GM23338 (cell line): ENCODE data around the gene SLC25A13. TPM values are rescaled to one million over a fixed set of nuclear protein-coding genes. Genes with fewer than 3 reads are reported as not detected.
"Not testable (repeated sequence)": the region's sequence is repeated elsewhere in the genome, so short reads cannot be mapped to it uniquely, and the experiment has no call there.

ENCODE experiments used
- ATAC-seq: fragments of 200-7000 bp; cut with Tn5 transposase; 3 replicates; pipeline ENCODE4 v1.9.1; 2020
- DNase-seq: peaks from one replicate; pipeline ENCODE4 v3.0.0-alpha.2; 2015; ENCODE audit warnings: low spot score
- H2AFZ ChIP-seq: fragments of 200-600 bp; sonication (generic); 2 replicates; pipeline ENCODE4 v1.8.0; 2016; ENCODE audit warnings: antibody characterized with exemption, mild to moderate bottlenecking, moderate library complexity
- H3F3A ChIP-seq: fragments of 200-600 bp; sonication (generic); replicated peaks from 2 replicates; pipeline ENCODE4 v1.8.0; 2017; ENCODE audit warnings: antibody characterized with exemption, mixed run types, low read depth
- H3K27ac ChIP-seq: fragments of 200-600 bp; sonication (generic); 2 replicates; pipeline ENCODE4 v1.6.1; 2016; ENCODE audit warnings: low read depth
- H3K27me3 ChIP-seq: fragments of 200-600 bp; sonication (generic); 2 replicates; pipeline ENCODE4 v1.8.0; 2016; ENCODE audit warnings: mild to moderate bottlenecking, mixed run types, moderate library complexity; ENCODE audit not compliant: insufficient read depth
- H3K36me3 ChIP-seq: fragments of 200-600 bp; sonication (generic); 2 replicates; pipeline ENCODE4 v1.8.0; 2016; ENCODE audit warnings: mild to moderate bottlenecking; ENCODE audit not compliant: insufficient read depth
- H3K4me1 ChIP-seq: fragments of 200-600 bp; sonication (generic); 2 replicates; pipeline ENCODE4 v1.8.0; 2016; ENCODE audit warnings: mild to moderate bottlenecking, moderate library complexity; ENCODE audit not compliant: insufficient read depth
- H3K4me2 ChIP-seq: fragments of 200-600 bp; sonication (generic); 2 replicates; pipeline ENCODE4 v1.7.1; 2017; ENCODE audit warnings: mixed run types
- H3K4me3 ChIP-seq: fragments of 200-600 bp; sonication (generic); 2 replicates; pipeline ENCODE4 v1.6.1; 2016; ENCODE audit warnings: mixed run types
- H3K79me2 ChIP-seq: fragments of 200-600 bp; sonication (generic); replicated peaks from 2 replicates; pipeline ENCODE4 v1.8.0; 2017; ENCODE audit warnings: mild to moderate bottlenecking; ENCODE audit not compliant: insufficient read depth
- H3K9me2 ChIP-seq: fragments of 200-600 bp; sonication (generic); 2 replicates; pipeline ENCODE4 v1.8.0; 2017; ENCODE audit not compliant: insufficient read depth
- H4K20me1 ChIP-seq: fragments of 200-600 bp; sonication (generic); replicated peaks from 2 replicates; pipeline ENCODE4 v1.8.0; 2017; ENCODE audit warnings: mild to moderate bottlenecking; ENCODE audit not compliant: insufficient read depth
- H3K27ac Mint-ChIP-seq: 2 replicates; pipeline ENCODE4 v1.8.0; 2020; ENCODE audit warnings: inconsistent platforms, mild to moderate bottlenecking, moderate library complexity, mixed read lengths
- H3K27me3 Mint-ChIP-seq: 3 replicates; pipeline ENCODE4 v1.8.0; 2022; ENCODE audit warnings: low read depth, mild to moderate bottlenecking, moderate library complexity, mixed read lengths, inconsistent platforms; ENCODE audit not compliant: insufficient read depth, poor library complexity
- H3K36me3 Mint-ChIP-seq: 3 replicates; pipeline ENCODE4 v1.8.0; 2021; ENCODE audit warnings: low read depth, mild to moderate bottlenecking, inconsistent platforms, moderate library complexity, mixed read lengths
- H3K4me1 Mint-ChIP-seq: 3 replicates; pipeline ENCODE4 v1.8.0; 2020; ENCODE audit warnings: mild to moderate bottlenecking, inconsistent platforms, mixed read lengths
- H3K4me3 Mint-ChIP-seq: 3 replicates; pipeline ENCODE4 v1.8.0; 2021; ENCODE audit warnings: moderate library complexity, mild to moderate bottlenecking, inconsistent platforms, mixed read lengths
- H3K9me3 Mint-ChIP-seq: 3 replicates; pipeline ENCODE4 v1.8.0; 2020; ENCODE audit warnings: moderate library complexity, mild to moderate bottlenecking, inconsistent platforms, mixed read lengths
- EZH2phosphoT487 ChIP-seq: fragments of 200-600 bp; sonication (generic); IDR thresholded peaks from one replicate; pipeline ENCODE4 v1.8.1; 2018; ENCODE audit warnings: antibody characterized with exemption; ENCODE audit not compliant: unreplicated experiment
- NANOG ChIP-seq: IDR thresholded peaks from 2 replicates; pipeline ENCODE4 v1.6.1; 2016; ENCODE audit warnings: antibody characterized with exemption, borderline replicate concordance
- POLR2AphosphoS5 ChIP-seq: IDR thresholded peaks from 2 replicates; pipeline ENCODE4 v1.6.1; 2016; ENCODE audit warnings: antibody characterized with exemption, low read depth
- ZNF331 ChIP-seq: fragments of 250-450 bp; sonication (Bioruptor Pico); IDR thresholded peaks from 2 replicates; pipeline ENCODE4 v1.5.0; 2020; ENCODE audit warnings: low read depth, mild to moderate bottlenecking, moderate library complexity
- polyA plus RNA-seq: library from polyadenylated mRNA; unstranded; fragments of >200 nt; fragmentation: Nextera tagmentation; extraction: Ambion mirVana; gene quantifications from 2 replicates; pipeline ENCODE4 v1.2.1, GENCODE V29; 2016
- total RNA-seq: library from RNA; depleted of rRNA; stranded (reverse); fragments of >200 nt; shearing (Covaris generic); gene quantifications from 2 replicates; pipeline ENCODE4 v1.2.3, GENCODE V29; 2014
- TF ChIP-seq, protein P1 (sequence below): IDR thresholded peaks from one replicate; pipeline ENCODE4 v1.6.1; 2018; ENCODE audit warnings: antibody characterized with exemption; ENCODE audit not compliant: unreplicated experiment
- TF ChIP-seq, protein P2 (sequence below): fragments of 250-450 bp; sonication (Bioruptor Pico); IDR thresholded peaks from 2 replicates; pipeline ENCODE4 v1.5.0; 2020; ENCODE audit warnings: mild to moderate bottlenecking, moderate library complexity

SLC25A13 gene
- total and polyA plus RNA-seq, 2 experiments from 2014 or later, result 51.1 to 84.6 TPM

DNA sequence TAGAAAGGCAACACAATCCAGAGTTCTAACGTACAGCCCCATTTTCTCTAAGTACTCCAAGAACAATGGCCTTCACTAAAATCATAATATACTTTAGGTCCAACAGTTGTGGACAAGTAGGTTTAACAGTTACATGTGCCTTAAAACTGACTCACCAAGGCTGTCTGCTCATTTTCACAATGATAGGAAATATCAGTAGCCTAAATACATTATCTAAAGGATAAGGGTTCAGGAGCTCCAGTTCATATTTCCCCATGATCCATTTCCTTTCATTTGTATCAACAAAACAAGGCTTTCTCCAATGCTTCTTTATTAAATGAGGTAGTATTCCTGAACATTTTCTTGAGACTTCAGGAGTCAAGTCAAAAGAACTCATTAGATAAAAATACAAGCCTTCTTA is 164.0 kb downstream of the SLC25A13 start:
- no peaks in the 10 kb centered on the region for H3K9me3 Mint-ChIP-seq
- H3K36me3 ChIP-seq, result no peaks in the 10 kb centered on the region
- TF ChIP-seq POLR2AphosphoS5, result no peak

DNA sequence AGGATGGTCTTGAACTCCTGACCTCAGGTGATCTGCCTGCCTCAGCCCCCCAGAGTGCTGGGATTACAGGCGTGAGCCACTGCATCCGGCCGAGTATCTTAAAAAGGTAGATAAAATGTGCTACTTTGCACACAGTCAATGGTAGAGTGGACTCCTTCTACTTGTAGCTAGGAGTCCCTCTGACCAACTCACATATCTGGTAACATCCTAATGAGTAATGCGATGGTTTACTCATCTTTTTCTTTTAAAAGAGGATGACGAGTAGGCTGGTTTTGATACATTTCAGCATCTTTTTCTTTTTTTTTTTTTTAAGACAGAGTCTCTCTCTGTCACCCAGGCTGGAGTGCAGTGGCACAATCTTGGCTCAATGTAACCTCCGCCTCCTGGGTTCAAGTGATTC is 167.4 kb downstream of the SLC25A13 start:
- H3K79me2 ChIP-seq, H3K4me2 ChIP-seq, H3K27ac Mint-ChIP-seq, H3K9me2 ChIP-seq, H3K4me1 Mint-ChIP-seq, H2AFZ ChIP-seq, H3K4me3 Mint-ChIP-seq, ATAC-seq, H3K4me3 ChIP-seq, H3K36me3 Mint-ChIP-seq, H3K27me3 ChIP-seq, H3K9me3 Mint-ChIP-seq, H3K27ac ChIP-seq, H3K4me1 ChIP-seq, DNase-seq, H3F3A ChIP-seq, H3K36me3 ChIP-seq: not testable (repeated sequence)
- peaks cover 13% of the 10 kb centered on the region for H3K27me3 Mint-ChIP-seq
- H4K20me1 ChIP-seq, result peaks cover 44% of the 10 kb centered on the region; the same call in 1 of the 2 replicates

More for the DNA sequence above, 164.0 kb downstream of the SLC25A13 start:
- H3K36me3 Mint-ChIP-seq, result no peaks in the 10 kb centered on the region; the same call in 2 of the 3 replicates
- Histone ChIP-seq H3K4me3 (no peak overlapping the region), H3F3A (no peaks in the 10 kb centered on the region), H3K79me2 (no peaks in the 10 kb centered on the region), H3K27ac (no peak overlapping the region), H2AFZ (no peak overlapping the region), H3K9me2 (0 out of 2 replicates have a peak, but pooled peaks cover 5% of the 10 kb centered on the region), H3K27me3 (no peaks in the 10 kb centered on the region), H3K4me2 (no peak overlapping the region), H4K20me1 (peaks cover 38% of the 10 kb centered on the region), H3K4me1 (no peaks in the 10 kb centered on the region)
- no peaks in the 10 kb centered on the region for H3K4me1 Mint-ChIP-seq
- peaks cover 3% of the 10 kb centered on the region for H3K27me3 Mint-ChIP-seq
- ATAC-seq (no peak), DNase-seq (no peak)
- no peak overlapping the region for H3K27ac Mint-ChIP-seq
- no peak overlapping the region for H3K4me3 Mint-ChIP-seq

DNA sequence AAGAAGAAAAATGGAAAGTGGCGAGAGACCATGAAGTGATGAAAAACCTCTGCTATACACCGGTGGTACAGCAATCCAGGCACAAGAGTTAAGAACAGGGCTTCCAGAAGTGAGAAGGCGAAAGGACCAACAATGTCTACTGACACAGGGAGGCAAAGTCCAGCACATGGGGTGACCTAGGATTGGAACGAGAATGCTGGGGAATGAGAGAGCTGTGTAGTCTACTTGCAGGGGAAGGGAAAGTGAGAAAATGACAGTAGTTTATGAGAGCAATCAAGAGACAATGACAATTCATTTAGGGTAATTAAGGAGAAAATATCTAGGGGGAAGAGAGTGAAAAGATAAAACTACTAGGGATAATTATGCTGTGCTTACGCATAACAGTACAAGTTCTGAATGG is 169.2 kb downstream of the SLC25A13 start:
- Histone ChIP-seq H3K9me2 (no peaks in the 10 kb centered on the region), H3K4me1 (no peaks in the 10 kb centered on the region), H3F3A (no peaks in the 10 kb centered on the region), H2AFZ (no peak overlapping the region), H3K4me2 (no peak overlapping the region), H3K79me2 (no peaks in the 10 kb centered on the region), H3K27me3 (peaks cover 28% of the 10 kb centered on the region), H3K36me3 (no peaks in the 10 kb centered on the region; the same call in 1 of the 2 replicates), H3K4me3 (no peak overlapping the region), H3K27ac (no peak overlapping the region), H4K20me1 (peaks cover 44% of the 10 kb centered on the region)
- Mint-ChIP-seq H3K27me3 (peaks cover 29% of the 10 kb centered on the region), H3K27ac (no peak overlapping the region), H3K9me3 (no peaks in the 10 kb centered on the region), H3K4me3 (no peak overlapping the region), H3K4me1 (no peaks in the 10 kb centered on the region), H3K36me3 (peaks cover 16% of the 10 kb centered on the region; the same call in 2 of the 3 replicates)
- ATAC-seq, result no peak
- TF ChIP-seq ZNF331 (CRISPR knock-in tag), result no peak
- no peak for TF ChIP-seq NANOG
- TF ChIP-seq EZH2phosphoT487, result no peak
- TF ChIP-seq, protein P1, sequence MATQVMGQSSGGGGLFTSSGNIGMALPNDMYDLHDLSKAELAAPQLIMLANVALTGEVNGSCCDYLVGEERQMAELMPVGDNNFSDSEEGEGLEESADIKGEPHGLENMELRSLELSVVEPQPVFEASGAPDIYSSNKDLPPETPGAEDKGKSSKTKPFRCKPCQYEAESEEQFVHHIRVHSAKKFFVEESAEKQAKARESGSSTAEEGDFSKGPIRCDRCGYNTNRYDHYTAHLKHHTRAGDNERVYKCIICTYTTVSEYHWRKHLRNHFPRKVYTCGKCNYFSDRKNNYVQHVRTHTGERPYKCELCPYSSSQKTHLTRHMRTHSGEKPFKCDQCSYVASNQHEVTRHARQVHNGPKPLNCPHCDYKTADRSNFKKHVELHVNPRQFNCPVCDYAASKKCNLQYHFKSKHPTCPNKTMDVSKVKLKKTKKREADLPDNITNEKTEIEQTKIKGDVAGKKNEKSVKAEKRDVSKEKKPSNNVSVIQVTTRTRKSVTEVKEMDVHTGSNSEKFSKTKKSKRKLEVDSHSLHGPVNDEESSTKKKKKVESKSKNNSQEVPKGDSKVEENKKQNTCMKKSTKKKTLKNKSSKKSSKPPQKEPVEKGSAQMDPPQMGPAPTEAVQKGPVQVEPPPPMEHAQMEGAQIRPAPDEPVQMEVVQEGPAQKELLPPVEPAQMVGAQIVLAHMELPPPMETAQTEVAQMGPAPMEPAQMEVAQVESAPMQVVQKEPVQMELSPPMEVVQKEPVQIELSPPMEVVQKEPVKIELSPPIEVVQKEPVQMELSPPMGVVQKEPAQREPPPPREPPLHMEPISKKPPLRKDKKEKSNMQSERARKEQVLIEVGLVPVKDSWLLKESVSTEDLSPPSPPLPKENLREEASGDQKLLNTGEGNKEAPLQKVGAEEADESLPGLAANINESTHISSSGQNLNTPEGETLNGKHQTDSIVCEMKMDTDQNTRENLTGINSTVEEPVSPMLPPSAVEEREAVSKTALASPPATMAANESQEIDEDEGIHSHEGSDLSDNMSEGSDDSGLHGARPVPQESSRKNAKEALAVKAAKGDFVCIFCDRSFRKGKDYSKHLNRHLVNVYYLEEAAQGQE, result no peak
- TF ChIP-seq, protein P2, sequence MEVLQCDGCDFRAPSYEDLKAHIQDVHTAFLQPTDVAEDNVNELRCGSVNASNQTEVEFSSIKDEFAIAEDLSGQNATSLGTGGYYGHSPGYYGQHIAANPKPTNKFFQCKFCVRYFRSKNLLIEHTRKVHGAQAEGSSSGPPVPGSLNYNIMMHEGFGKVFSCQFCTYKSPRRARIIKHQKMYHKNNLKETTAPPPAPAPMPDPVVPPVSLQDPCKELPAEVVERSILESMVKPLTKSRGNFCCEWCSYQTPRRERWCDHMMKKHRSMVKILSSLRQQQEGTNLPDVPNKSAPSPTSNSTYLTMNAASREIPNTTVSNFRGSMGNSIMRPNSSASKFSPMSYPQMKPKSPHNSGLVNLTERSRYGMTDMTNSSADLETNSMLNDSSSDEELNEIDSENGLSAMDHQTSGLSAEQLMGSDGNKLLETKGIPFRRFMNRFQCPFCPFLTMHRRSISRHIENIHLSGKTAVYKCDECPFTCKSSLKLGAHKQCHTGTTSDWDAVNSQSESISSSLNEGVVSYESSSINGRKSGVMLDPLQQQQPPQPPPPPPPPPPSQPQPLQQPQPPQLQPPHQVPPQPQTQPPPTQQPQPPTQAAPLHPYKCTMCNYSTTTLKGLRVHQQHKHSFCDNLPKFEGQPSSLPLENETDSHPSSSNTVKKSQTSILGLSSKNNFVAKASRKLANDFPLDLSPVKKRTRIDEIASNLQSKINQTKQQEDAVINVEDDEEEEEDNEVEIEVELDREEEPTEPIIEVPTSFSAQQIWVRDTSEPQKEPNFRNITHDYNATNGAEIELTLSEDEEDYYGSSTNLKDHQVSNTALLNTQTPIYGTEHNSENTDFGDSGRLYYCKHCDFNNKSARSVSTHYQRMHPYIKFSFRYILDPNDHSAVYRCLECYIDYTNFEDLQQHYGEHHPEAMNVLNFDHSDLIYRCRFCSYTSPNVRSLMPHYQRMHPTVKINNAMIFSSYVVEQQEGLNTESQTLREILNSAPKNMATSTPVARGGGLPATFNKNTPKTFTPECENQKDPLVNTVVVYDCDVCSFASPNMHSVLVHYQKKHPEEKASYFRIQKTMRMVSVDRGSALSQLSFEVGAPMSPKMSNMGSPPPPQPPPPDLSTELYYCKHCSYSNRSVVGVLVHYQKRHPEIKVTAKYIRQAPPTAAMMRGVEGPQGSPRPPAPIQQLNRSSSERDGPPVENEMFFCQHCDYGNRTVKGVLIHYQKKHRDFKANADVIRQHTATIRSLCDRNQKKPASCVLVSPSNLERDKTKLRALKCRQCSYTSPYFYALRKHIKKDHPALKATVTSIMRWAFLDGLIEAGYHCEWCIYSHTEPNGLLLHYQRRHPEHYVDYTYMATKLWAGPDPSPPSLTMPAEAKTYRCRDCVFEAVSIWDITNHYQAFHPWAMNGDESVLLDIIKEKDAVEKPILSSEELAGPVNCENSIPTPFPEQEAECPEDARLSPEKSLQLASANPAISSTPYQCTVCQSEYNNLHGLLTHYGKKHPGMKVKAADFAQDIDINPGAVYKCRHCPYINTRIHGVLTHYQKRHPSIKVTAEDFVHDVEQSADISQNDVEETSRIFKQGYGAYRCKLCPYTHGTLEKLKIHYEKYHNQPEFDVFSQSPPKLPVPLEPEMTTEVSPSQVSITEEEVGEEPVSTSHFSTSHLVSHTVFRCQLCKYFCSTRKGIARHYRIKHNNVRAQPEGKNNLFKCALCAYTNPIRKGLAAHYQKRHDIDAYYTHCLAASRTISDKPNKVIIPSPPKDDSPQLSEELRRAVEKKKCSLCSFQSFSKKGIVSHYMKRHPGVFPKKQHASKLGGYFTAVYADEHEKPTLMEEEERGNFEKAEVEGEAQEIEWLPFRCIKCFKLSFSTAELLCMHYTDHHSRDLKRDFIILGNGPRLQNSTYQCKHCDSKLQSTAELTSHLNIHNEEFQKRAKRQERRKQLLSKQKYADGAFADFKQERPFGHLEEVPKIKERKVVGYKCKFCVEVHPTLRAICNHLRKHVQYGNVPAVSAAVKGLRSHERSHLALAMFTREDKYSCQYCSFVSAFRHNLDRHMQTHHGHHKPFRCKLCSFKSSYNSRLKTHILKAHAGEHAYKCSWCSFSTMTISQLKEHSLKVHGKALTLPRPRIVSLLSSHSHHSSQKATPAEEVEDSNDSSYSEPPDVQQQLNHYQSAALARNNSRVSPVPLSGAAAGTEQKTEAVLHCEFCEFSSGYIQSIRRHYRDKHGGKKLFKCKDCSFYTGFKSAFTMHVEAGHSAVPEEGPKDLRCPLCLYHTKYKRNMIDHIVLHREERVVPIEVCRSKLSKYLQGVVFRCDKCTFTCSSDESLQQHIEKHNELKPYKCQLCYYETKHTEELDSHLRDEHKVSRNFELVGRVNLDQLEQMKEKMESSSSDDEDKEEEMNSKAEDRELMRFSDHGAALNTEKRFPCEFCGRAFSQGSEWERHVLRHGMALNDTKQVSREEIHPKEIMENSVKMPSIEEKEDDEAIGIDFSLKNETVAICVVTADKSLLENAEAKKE (CRISPR knock-in tag), result no peak
- no peak for DNase-seq
